Endothelial cell of umbilical vein (primary cell): ENCODE results near the gene EML6. TPM values are rescaled to one million over a fixed set of nuclear protein-coding genes. Genes with fewer than 3 reads are reported as not detected.

Experiments
- BruUV-seq: library from RNA; stranded (reverse); fragments of 400-500 nt; replicated peaks from 2 replicates; lab custom pipeline; 2021; lab: Mats Ljungman, UMichigan
- CTCF ChIA-PET: fragments of 300-600, 350-600 bp; sonication (Branson Sonifier 250); formaldehyde crosslinking; loops from one replicate; lab custom pipeline; 2021; ENCODE audit warnings: antibody characterized with exemption, inconsistent platforms; lab: Charles Lee
- POLR2A ChIA-PET: fragments of 300-600, 350-600 bp; sonication (Branson Sonifier 250); formaldehyde crosslinking; loops from one replicate; lab custom pipeline; 2021; ENCODE audit warnings: antibody characterized with exemption, inconsistent platforms; lab: Charles Lee
- DNase-seq: peaks from one replicate; pipeline ENCODE4 v3.0.0-alpha.2; 2011; ENCODE audit warnings: low read depth, low spot score
- FAIRE-seq: peaks from 2 replicates; lab custom pipeline; 2011; peaks lifted over from hg19 to GRCh38; lab: Jason Lieb, UNC
- H2AFZ ChIP-seq: 2 replicates; pipeline ENCODE4 v1.6.0; 2012; ENCODE audit warnings: low read depth, low read length, control low read depth, inconsistent platforms
- H3K27ac ChIP-seq: 2 replicates; pipeline ENCODE4 v1.5.1; 2011; ENCODE audit warnings: low read depth, mild to moderate bottlenecking, control low read depth, low read length, moderate library complexity; ENCODE audit not compliant: insufficient read depth
- H3K27me3 ChIP-seq, 2 experiments: 2 replicates each; pipeline versions ENCODE4 v1.6.0 to v1.6.1; 2011; ENCODE audit warnings: low read length in 2 of 2, mixed read lengths in 1 of 2; ENCODE audit not compliant: control insufficient read depth in 2 of 2, insufficient read depth in 2 of 2
- H3K36me3 ChIP-seq, 2 experiments: 2 replicates in 1 of 2; 3 replicates in 1 of 2; pipeline ENCODE4 v1.5.1; 2011; ENCODE audit warnings: low read length in 2 of 2, mild to moderate bottlenecking in 1 of 2, moderate library complexity in 1 of 2; ENCODE audit not compliant: control insufficient read depth in 2 of 2, insufficient read depth in 2 of 2; ENCODE audit errors: extremely low read depth in 1 of 2
- H3K4me1 ChIP-seq: 3 replicates; pipeline ENCODE4 v1.5.1; 2011; ENCODE audit warnings: mild to moderate bottlenecking, low read length; ENCODE audit not compliant: control insufficient read depth, insufficient read depth; ENCODE audit errors: extremely low read depth
- H3K4me2 ChIP-seq: 2 replicates; pipeline ENCODE4 v1.6.1; 2011; ENCODE audit warnings: low read length, control low read depth, mixed read lengths; ENCODE audit not compliant: insufficient read depth
- H3K4me3 ChIP-seq, 3 experiments: fragments of 200-600 bp in 1 of 3; sonication (generic), shearing (Covaris generic) in 1 of 3; replicated peaks in 1 of 3; 2 replicates each; pipeline ENCODE4 v1.5.1; 2011 to 2016; ENCODE audit warnings: control low read depth in 3 of 3, low read length in 3 of 3, mild to moderate bottlenecking in 2 of 3, inconsistent platforms in 1 of 3, low read depth in 1 of 3, moderate library complexity in 1 of 3; ENCODE audit not compliant: insufficient read depth in 1 of 3
- H3K79me2 ChIP-seq: 2 replicates; pipeline ENCODE4 v1.6.0; 2012; ENCODE audit warnings: low read length, inconsistent platforms; ENCODE audit not compliant: control insufficient read depth, insufficient read depth
- H3K9ac ChIP-seq: replicated peaks from 2 replicates; pipeline ENCODE3; 2011; ENCODE audit warnings: low read length, control low read depth; ENCODE audit not compliant: insufficient read depth; ENCODE audit errors: extremely low read depth
- H3K9me1 ChIP-seq: replicated peaks from 3 replicates; pipeline ENCODE4 v1.6.0; 2011; ENCODE audit warnings: mild to moderate bottlenecking, low read length; ENCODE audit not compliant: control insufficient read depth, insufficient read depth; ENCODE audit errors: extremely low read depth
- H3K9me3 ChIP-seq: replicated peaks from 2 replicates; pipeline ENCODE4 v1.5.1; 2012; ENCODE audit warnings: low read length, inconsistent platforms; ENCODE audit not compliant: control insufficient read depth, insufficient read depth
- H4K20me1 ChIP-seq: replicated peaks from 2 replicates; pipeline ENCODE3; 2011; ENCODE audit warnings: mild to moderate bottlenecking, low read length; ENCODE audit not compliant: control insufficient read depth, insufficient read depth; ENCODE audit errors: extremely low read depth
- EZH2 ChIP-seq: IDR thresholded peaks from 2 replicates; pipeline ENCODE4 v1.6.1; 2012; ENCODE audit warnings: borderline replicate concordance, low read depth, mild to moderate bottlenecking, moderate library complexity, low read length, inconsistent platforms; ENCODE audit not compliant: severe bottlenecking
- FOS ChIP-seq: IDR thresholded peaks from 2 replicates; pipeline ENCODE4 v1.6.1; 2011; ENCODE audit warnings: mild to moderate bottlenecking, low read length, moderate library complexity, borderline replicate concordance; ENCODE audit not compliant: insufficient read depth
- GATA2 ChIP-seq: IDR thresholded peaks from 2 replicates; pipeline ENCODE4 v1.7.0; 2011; ENCODE audit warnings: low read depth, mild to moderate bottlenecking, moderate library complexity, mixed read lengths, low read length; ENCODE audit not compliant: insufficient read length, insufficient read depth
- JUN ChIP-seq: IDR thresholded peaks from 2 replicates; pipeline ENCODE4 v1.6.1; 2011; ENCODE audit warnings: borderline replicate concordance, low read depth; ENCODE audit not compliant: insufficient read length, insufficient read depth
- POLR2A ChIP-seq: IDR thresholded peaks from 2 replicates; pipeline ENCODE4 v1.6.1; 2012; ENCODE audit warnings: low read depth, mild to moderate bottlenecking, control low read depth, low read length
- dilution Hi-C: fragments of 300-500 bp; cut with MboI; formaldehyde crosslinking; loops from one replicate; pipeline ENCODE4 v1.15.0; 2019; ENCODE audit warnings: low sequenced_read_pairs; ENCODE audit not compliant: extremely low pct_ligation_motif_present
- intact Hi-C: fragments of 100-400 bp; cut with micrococcal nuclease; formaldehyde crosslinking; loops from one replicate; pipeline ENCODE4 v1.10.0; 2022
- polyA plus RNA-seq, 4 experiments: library from polyadenylated mRNA; depleted of rRNA in 3 of 4; stranded (reverse) in 3 of 4; unstranded in 1 of 4; fragments of >200 nt; gene quantifications; 2 replicates each; pipeline versions ENCODE4 v1.2.1 to v1.2.3, GENCODE V29; 2011 to 2012; ENCODE audit warnings: missing spikeins in 1 of 4
- total RNA-seq: library from RNA; stranded (reverse); gene quantifications from 2 replicates; pipeline ENCODE4 v1.2.3, GENCODE V29; 2021
- TF ChIP-seq, protein P1 (sequence below), 2 donors: IDR thresholded peaks; 1 replicate in 1 of 2; 2 replicates in 1 of 2; pipeline ENCODE4 v1.5.1; 2011; ENCODE audit warnings: low read length in 2 of 2, mild to moderate bottlenecking in 2 of 2, moderate library complexity in 2 of 2, control low read depth in 1 of 2, inconsistent platforms in 1 of 2, low read depth in 1 of 2; ENCODE audit not compliant: insufficient read depth in 1 of 2; ENCODE audit errors: extremely low read depth in 1 of 2

EML6 gene
- total and polyA plus RNA-seq, 2 donors (not counting 3 experiments of a cell fraction or from before 2014, with no cell fraction given) = 0.79 to 2.1 TPM

DNA sequence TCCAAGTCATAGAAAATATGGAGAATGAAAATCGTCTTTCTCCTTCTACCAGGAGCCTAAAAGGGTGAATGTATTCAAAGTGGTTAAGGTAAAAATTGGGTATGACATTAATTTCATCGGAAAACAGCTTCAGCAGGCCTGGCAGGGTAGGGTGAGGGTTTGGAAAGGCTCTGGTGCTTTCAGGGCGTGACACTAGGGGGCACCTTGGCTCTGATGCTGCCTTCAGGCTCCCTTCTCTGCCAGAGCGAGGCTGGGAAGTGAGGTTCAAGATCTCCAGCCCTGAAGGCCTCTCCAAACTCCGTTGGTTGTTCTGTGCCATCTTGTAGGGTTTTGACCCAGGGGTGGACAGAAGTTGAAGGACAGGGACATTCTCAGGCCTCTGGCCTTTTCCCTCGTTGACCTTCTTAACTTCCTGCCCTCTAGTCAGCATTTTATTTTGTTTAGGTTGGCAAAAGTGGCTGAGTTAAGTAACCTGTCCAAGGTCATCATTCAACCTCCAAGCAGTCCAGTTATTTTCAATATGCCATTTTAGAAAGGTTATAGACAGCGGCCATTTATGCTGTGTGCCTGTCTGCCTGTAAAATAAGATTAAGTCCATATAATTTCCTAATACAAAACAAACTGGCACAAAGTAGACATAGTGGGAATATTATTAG, 40.3 kb downstream of the EML6 start:
- H3K4me3 ChIP-seq = no peak overlapping the region
- dilution Hi-C loops = no loop called here
- H3K4me1 ChIP-seq = peaks cover 11% of the 10 kb centered on the region
- H3K27ac ChIP-seq = no peak overlapping the region
- no peak overlapping the region for H3K4me2 ChIP-seq
- DNase-seq (no peak), FAIRE-seq (no peak)
- H3K9me3 ChIP-seq = no peaks in the 10 kb centered on the region
- TF ChIP-seq, protein P1, sequence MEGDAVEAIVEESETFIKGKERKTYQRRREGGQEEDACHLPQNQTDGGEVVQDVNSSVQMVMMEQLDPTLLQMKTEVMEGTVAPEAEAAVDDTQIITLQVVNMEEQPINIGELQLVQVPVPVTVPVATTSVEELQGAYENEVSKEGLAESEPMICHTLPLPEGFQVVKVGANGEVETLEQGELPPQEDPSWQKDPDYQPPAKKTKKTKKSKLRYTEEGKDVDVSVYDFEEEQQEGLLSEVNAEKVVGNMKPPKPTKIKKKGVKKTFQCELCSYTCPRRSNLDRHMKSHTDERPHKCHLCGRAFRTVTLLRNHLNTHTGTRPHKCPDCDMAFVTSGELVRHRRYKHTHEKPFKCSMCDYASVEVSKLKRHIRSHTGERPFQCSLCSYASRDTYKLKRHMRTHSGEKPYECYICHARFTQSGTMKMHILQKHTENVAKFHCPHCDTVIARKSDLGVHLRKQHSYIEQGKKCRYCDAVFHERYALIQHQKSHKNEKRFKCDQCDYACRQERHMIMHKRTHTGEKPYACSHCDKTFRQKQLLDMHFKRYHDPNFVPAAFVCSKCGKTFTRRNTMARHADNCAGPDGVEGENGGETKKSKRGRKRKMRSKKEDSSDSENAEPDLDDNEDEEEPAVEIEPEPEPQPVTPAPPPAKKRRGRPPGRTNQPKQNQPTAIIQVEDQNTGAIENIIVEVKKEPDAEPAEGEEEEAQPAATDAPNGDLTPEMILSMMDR (IDR thresholded peaks at IDR 0.05; ENCODE audit: extremely low read depth in 1 of 2, insufficient read depth in 1 of 2, low read depth in 1 of 2, low read length in 2 of 2) = peak in 1 of 2 donors; percentile 20
- no peak for TF ChIP-seq EZH2
- no peak for TF ChIP-seq GATA2
- CTCF ChIA-PET = interaction anchor here (2.8 kb wide), 1 partner anchor 75 kb away, joined by 11 read pairs; no protein-coding TSS in a partner anchor
- POLR2A ChIA-PET = no interaction called here
- H2AFZ ChIP-seq = peak overlapping the region; percentile 15
- BruUV-seq = no TSS peak
- H3K27me3 ChIP-seq = no peaks in the 10 kb centered on the region
- H3K9me1 ChIP-seq = no peaks in the 10 kb centered on the region
- no peak overlapping the region for H3K9ac ChIP-seq
- intact Hi-C loops = loop anchor here (1.0 to 10.0 kb wide), 2 partner anchors 75 to 411 kb away; no protein-coding TSS in a partner anchor
- H3K36me3 ChIP-seq = no peaks in the 10 kb centered on the region
- no peaks in the 10 kb centered on the region for H3K79me2 ChIP-seq
- H4K20me1 ChIP-seq = no peaks in the 10 kb centered on the region

DNA sequence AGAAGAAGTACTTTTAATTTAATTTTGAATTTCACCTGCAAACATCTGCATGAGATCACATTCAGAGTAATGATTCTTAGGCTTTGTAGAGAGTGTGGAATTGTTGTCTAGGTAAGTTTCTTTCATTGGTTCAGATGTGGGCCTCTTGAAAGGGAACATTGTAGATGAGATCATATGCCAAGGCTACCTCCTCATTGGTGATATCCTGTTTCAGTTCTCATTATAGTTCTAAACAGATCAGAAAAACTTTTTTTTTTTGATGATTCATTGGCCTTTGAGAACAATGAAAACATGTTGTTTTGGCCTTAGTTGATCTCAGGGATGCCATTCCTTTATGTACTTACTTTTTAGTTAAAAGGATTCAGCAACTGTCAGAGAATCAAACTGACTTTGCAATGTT, 44.5 kb downstream of the EML6 start:
- peak overlapping the region; percentile 56 for H2AFZ ChIP-seq
- FAIRE-seq = peak; percentile 86

More for the DNA sequence above, 44.5 kb downstream of the EML6 start:
- CTCF ChIA-PET = interaction anchor here (0.6 to 1.2 kb wide), 2 partner anchors 9 to 71 kb away, joined by 3 read pairs; no protein-coding TSS in a partner anchor
- H3K27me3 ChIP-seq = no peaks in the 10 kb centered on the region
- POLR2A ChIA-PET = no interaction called here
- H4K20me1 ChIP-seq = no peaks in the 10 kb centered on the region
- intact Hi-C loops = loop anchor here (10.0 kb wide), 1 partner anchor 407 kb away; no protein-coding TSS in a partner anchor
- TF ChIP-seq, protein P1 (IDR thresholded peaks at IDR 0.05; ENCODE audit: extremely low read depth in 1 of 2, insufficient read depth in 1 of 2, low read depth in 1 of 2, low read length in 2 of 2) = no peak
- TF ChIP-seq JUN = peak; percentile 83
- TF ChIP-seq GATA2 = no peak
- no peak for TF ChIP-seq POLR2A
- peak; percentile 62 for TF ChIP-seq FOS
- H3K79me2 ChIP-seq = no peaks in the 10 kb centered on the region
- H3K4me1 ChIP-seq = peaks cover 31% of the 10 kb centered on the region
- dilution Hi-C loops = no loop called here
- no peak overlapping the region for H3K4me3 ChIP-seq
- no peaks in the 10 kb centered on the region for H3K36me3 ChIP-seq
- H3K9ac ChIP-seq = no peak overlapping the region
- no peaks in the 10 kb centered on the region for H3K9me1 ChIP-seq
- peak overlapping the region; percentile 54 for H3K4me2 ChIP-seq
- peak overlapping the region; percentile 66 for H3K27ac ChIP-seq
- no peaks in the 10 kb centered on the region for H3K9me3 ChIP-seq
- BruUV-seq = no TSS peak
- peak; percentile 90 for DNase-seq
